GM12892 (cell line): ENCODE data around the gene ANXA6.

Experiments
- POLR2A ChIP-seq: IDR thresholded peaks from 2 replicates; pipeline ENCODE4 v1.6.1; 2011; ENCODE audit warnings: low read depth, low read length, control low read depth
- POLR2AphosphoS5 ChIP-seq: IDR thresholded peaks from 2 replicates; pipeline ENCODE4 v1.6.1; 2011; ENCODE audit warnings: low read depth, low read length, control low read depth
- TAF1 ChIP-seq: IDR thresholded peaks from 2 replicates; pipeline ENCODE4 v1.6.1; 2011; ENCODE audit warnings: low read depth, mild to moderate bottlenecking, control low read depth, low read length, borderline replicate concordance

- no peak for TF ChIP-seq POLR2A
- no peak for TF ChIP-seq TAF1
- no peak for TF ChIP-seq POLR2AphosphoS5
These were observed 26.9 kb upstream of the ANXA6 start for GRCh38 chr5:151184316-151185042.
